ENCODE measurements around the gene ADAM10.

DNA sequence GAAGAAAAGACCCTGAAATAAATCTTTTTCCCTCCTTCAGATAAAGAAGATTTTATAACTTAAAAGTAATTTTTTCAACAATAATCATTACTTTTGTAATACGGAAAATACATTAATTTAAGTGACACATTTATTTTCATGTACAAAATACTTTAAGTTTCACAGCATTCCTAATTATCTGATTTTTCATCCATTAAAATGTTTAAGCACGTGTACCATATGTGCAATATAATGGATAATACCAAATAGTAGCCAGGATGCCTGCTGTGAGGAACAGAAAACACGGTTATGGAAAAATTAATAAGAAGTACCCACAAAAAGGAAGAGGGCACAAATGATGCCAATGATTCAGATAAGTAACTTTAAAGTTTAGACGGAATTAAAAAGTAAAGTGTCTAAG is 33.5 kb downstream of the ADAM10 start:
- TF ChIP-seq, protein P1, sequence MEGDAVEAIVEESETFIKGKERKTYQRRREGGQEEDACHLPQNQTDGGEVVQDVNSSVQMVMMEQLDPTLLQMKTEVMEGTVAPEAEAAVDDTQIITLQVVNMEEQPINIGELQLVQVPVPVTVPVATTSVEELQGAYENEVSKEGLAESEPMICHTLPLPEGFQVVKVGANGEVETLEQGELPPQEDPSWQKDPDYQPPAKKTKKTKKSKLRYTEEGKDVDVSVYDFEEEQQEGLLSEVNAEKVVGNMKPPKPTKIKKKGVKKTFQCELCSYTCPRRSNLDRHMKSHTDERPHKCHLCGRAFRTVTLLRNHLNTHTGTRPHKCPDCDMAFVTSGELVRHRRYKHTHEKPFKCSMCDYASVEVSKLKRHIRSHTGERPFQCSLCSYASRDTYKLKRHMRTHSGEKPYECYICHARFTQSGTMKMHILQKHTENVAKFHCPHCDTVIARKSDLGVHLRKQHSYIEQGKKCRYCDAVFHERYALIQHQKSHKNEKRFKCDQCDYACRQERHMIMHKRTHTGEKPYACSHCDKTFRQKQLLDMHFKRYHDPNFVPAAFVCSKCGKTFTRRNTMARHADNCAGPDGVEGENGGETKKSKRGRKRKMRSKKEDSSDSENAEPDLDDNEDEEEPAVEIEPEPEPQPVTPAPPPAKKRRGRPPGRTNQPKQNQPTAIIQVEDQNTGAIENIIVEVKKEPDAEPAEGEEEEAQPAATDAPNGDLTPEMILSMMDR (IDR thresholded peaks at IDR 0.05) = no peak
- TF ChIP-seq POLR2A (IDR thresholded peaks at IDR 0.05) = no peak
- no peak for TF ChIP-seq POLR2AphosphoS5 (IDR thresholded peaks at IDR 0.05)
